ENCODE data around the gene RBM44. TPM values are rescaled to one million over a fixed set of nuclear protein-coding genes. Genes with fewer than 3 reads are reported as not detected.

RBM44 gene
- total and polyA plus RNA-seq, 4 donors, result 0.02 to 0.75 (median 0.15) TPM

DNA sequence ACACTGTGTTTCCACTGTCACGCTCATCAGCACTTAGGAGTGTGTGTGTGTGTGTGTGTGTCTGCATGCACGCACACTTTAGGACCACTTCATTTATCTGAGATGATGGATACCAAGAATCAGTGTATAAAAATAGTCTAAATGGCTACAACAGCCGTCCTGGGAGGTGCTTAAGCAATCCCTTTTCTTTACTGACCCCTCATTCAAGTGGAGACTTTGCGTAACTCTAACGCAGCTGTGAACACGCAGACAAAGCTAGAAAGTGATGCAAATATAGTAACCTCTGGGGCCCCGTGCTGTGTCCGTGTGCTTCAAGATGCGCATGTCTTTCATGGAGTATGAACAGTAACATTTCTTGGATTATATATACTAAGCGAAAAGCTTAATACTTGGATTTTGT is 40.4 kb upstream of the RBM44 start:
- H3K27me3 ChIP-seq (ENCODE audit: control insufficient read depth in 4 of 4, insufficient read depth in 4 of 4, low read length in 3 of 4), result no peaks in the 10 kb centered on the region

GRCh38 chr2:237759176-237759575 is 39.4 kb upstream of the RBM44 start:
- Histone ChIP-seq H3K9ac (ENCODE audit: low read depth in 1 of 2, low read length in 2 of 2) (no peak overlapping the region), H3K27ac (ENCODE audit: low read depth in 1 of 2, low read length in 2 of 2) (no peak overlapping the region), H3K4me1 (ENCODE audit: control insufficient read depth in 4 of 4, insufficient read depth in 4 of 4, low read length in 3 of 4) (no peaks in the 10 kb centered on the region), H3K27me3 (ENCODE audit: control insufficient read depth in 4 of 4, insufficient read depth in 4 of 4, low read length in 3 of 4) (no peaks in the 10 kb centered on the region), H3K36me3 (ENCODE audit: control insufficient read depth in 4 of 4, insufficient read depth in 3 of 4, low read depth in 1 of 4, low read length in 3 of 4) (peaks cover 15 to 61% (median 33%) of the 10 kb centered on the region in 4 donors), H3K4me3 (ENCODE audit: low read depth in 1 of 3, low read length in 3 of 3) (no peak overlapping the region), H3K9me3 (ENCODE audit: control insufficient read depth in 4 of 4, low read length in 3 of 4) (no peaks in the 10 kb centered on the region)
- TF ChIP-seq TAF1 (conservative IDR thresholded peaks at IDR 0.05), result no peak
- no peak for TF ChIP-seq HNF4G (IDR thresholded peaks at IDR 0.05)
- TF ChIP-seq, protein P1, sequence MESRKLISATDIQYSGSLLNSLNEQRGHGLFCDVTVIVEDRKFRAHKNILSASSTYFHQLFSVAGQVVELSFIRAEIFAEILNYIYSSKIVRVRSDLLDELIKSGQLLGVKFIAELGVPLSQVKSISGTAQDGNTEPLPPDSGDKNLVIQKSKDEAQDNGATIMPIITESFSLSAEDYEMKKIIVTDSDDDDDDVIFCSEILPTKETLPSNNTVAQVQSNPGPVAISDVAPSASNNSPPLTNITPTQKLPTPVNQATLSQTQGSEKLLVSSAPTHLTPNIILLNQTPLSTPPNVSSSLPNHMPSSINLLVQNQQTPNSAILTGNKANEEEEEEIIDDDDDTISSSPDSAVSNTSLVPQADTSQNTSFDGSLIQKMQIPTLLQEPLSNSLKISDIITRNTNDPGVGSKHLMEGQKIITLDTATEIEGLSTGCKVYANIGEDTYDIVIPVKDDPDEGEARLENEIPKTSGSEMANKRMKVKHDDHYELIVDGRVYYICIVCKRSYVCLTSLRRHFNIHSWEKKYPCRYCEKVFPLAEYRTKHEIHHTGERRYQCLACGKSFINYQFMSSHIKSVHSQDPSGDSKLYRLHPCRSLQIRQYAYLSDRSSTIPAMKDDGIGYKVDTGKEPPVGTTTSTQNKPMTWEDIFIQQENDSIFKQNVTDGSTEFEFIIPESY (IDR thresholded peaks at IDR 0.05), result no peak
- TF ChIP-seq SP1 (IDR thresholded peaks at IDR 0.05), result no peak
- no peak for TF ChIP-seq FOXA2 (IDR thresholded peaks at IDR 0.05)
- no peak for TF ChIP-seq FOXA1 (IDR thresholded peaks at IDR 0.05)
- TF ChIP-seq RAD21 (IDR thresholded peaks at IDR 0.05), result no peak
- no peak for TF ChIP-seq GABPA (IDR thresholded peaks at IDR 0.05 in 1 of 2, conservative IDR thresholded peaks at IDR 0.05 in 1 of 2)
- TF ChIP-seq EGR1 (IDR thresholded peaks at IDR 0.05; ENCODE audit: low read depth in 2 of 2), result no peak
- TF ChIP-seq HNF4A (conservative IDR thresholded peaks at IDR 0.05), result no peak
- TF ChIP-seq JUND (IDR thresholded peaks at IDR 0.05), result no peak
- TF ChIP-seq YY1 (IDR thresholded peaks at IDR 0.05), result no peak
- no peak for DNase-seq (ENCODE audit: low spot score)
- WGBS, result 94% methylated on average over 10 of the region's 10 CpGs

More for the DNA sequence above, 40.4 kb upstream of the RBM44 start:
- DNase-seq (ENCODE audit: low spot score), result no peak
- WGBS, result 96% methylated on average over 10 of the region's 10 CpGs
- Histone ChIP-seq H3K9ac (ENCODE audit: low read depth in 1 of 2, low read length in 2 of 2) (no peak overlapping the region), H3K4me3 (ENCODE audit: low read depth in 1 of 3, low read length in 3 of 3) (no peak overlapping the region), H3K9me3 (ENCODE audit: control insufficient read depth in 4 of 4, low read length in 3 of 4) (no peaks in the 10 kb centered on the region), H3K27ac (ENCODE audit: low read depth in 1 of 2, low read length in 2 of 2) (no peak overlapping the region), H3K36me3 (ENCODE audit: control insufficient read depth in 4 of 4, insufficient read depth in 3 of 4, low read depth in 1 of 4, low read length in 3 of 4) (peaks cover 15 to 56% (median 36%) of the 10 kb centered on the region in 4 donors), H3K4me1 (ENCODE audit: control insufficient read depth in 4 of 4, insufficient read depth in 4 of 4, low read length in 3 of 4) (no peaks in the 10 kb centered on the region)
- TF ChIP-seq REST (IDR thresholded peaks at IDR 0.05) (no peak), HNF4A (conservative IDR thresholded peaks at IDR 0.05) (no peak), EGR1 (IDR thresholded peaks at IDR 0.05; ENCODE audit: low read depth in 2 of 2) (no peak)
